HepG2 (cell line): ENCODE data around the gene ZMYND8.

Experiments used
- MAFK ChIP-seq, 2 experiments: IDR thresholded peaks in 1 of 2; conservative IDR thresholded peaks in 1 of 2; 2 replicates each; pipeline ENCODE4 v1.6.1; 2011; ENCODE audit warnings: improper control_type of control experiment in 2 of 2, low read length in 2 of 2
- NFRKB ChIP-seq: fragments of 450-650 bp; IDR thresholded peaks from 2 replicates; pipeline ENCODE4 v1.6.1; 2017
- POLR2AphosphoS5 ChIP-seq: IDR thresholded peaks from 2 replicates; pipeline ENCODE4 v1.6.1; 2012; ENCODE audit warnings: low read depth, low read length
- SMARCE1 ChIP-seq: fragments of 450-650 bp; IDR thresholded peaks from 2 replicates; pipeline ENCODE4 v1.6.1; 2017; ENCODE audit warnings: borderline replicate concordance
- SMYD3 ChIP-seq: sonication (generic); formaldehyde crosslinking; IDR thresholded peaks from 2 replicates; pipeline ENCODE4 v1.8.1; 2023; ENCODE audit warnings: mild to moderate bottlenecking, missing genetic modification reagents
- SUZ12 ChIP-seq: fragments of 150-350 bp; IDR thresholded peaks from 2 replicates; pipeline ENCODE4 v1.6.1; 2014; ENCODE audit warnings: low read depth, low read length
- TF ChIP-seq, protein P1 (sequence below): sonication (generic); formaldehyde crosslinking; IDR thresholded peaks from 2 replicates; pipeline ENCODE4 v1.5.0; 2020; ENCODE audit warnings: mild to moderate bottlenecking, missing genetic modification reagents, moderate library complexity

DNA sequence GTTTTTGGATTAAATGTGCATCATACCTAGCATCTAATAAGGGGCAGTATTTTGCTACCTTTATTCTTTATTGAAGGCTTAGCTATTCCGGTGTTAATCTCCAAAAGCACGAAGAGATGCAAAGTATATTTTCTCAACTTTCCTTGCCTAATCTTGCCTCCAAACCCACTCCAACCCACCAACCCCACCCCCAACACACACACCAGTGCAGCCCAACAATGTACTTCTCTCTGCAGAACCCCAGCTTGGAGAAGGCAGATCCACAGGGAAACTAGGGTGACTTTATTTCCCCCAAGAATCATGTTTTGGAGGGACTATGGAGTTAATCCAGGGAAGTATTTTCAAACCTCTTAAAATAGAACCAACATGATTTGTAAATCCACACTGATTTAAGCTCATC, 73.6 kb downstream of the ZMYND8 start:
- no peak for TF ChIP-seq MAFK (conservative IDR thresholded peaks at IDR 0.05 in 1 of 2, IDR thresholded peaks at IDR 0.05 in 1 of 2; ENCODE audit: low read length in 2 of 2)
- no peak for TF ChIP-seq SMARCE1
- TF ChIP-seq SUZ12, result no peak
- TF ChIP-seq NFRKB, result no peak
- peak; percentile 11; the same call in 1 of the 2 replicates for TF ChIP-seq POLR2AphosphoS5
- TF ChIP-seq SMYD3, result no peak
- TF ChIP-seq, protein P1, sequence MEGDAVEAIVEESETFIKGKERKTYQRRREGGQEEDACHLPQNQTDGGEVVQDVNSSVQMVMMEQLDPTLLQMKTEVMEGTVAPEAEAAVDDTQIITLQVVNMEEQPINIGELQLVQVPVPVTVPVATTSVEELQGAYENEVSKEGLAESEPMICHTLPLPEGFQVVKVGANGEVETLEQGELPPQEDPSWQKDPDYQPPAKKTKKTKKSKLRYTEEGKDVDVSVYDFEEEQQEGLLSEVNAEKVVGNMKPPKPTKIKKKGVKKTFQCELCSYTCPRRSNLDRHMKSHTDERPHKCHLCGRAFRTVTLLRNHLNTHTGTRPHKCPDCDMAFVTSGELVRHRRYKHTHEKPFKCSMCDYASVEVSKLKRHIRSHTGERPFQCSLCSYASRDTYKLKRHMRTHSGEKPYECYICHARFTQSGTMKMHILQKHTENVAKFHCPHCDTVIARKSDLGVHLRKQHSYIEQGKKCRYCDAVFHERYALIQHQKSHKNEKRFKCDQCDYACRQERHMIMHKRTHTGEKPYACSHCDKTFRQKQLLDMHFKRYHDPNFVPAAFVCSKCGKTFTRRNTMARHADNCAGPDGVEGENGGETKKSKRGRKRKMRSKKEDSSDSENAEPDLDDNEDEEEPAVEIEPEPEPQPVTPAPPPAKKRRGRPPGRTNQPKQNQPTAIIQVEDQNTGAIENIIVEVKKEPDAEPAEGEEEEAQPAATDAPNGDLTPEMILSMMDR (CRISPR knock-in tag), result no peak
